Tibial nerve (tissue), 4 donors: ENCODE results near the gene PTGES2.

Experiments used
- CTCF ChIP-seq, 5 experiments: fragments of 200-600 bp in 3 of 5; fragments of 450-650 bp in 2 of 5; sonication (generic) in 3 of 5; IDR thresholded peaks; one replicate each; pipeline ENCODE4 v1.5.1; 2016 to 2019; ENCODE audit warnings: antibody characterized with exemption in 5 of 5, mild to moderate bottlenecking in 3 of 5, moderate library complexity in 2 of 5
- EP300 ChIP-seq, 2 donors: sonication (generic); formaldehyde crosslinking; IDR thresholded peaks; one replicate each; pipeline ENCODE4 v1.6.1; 2017; ENCODE audit warnings: antibody characterized with exemption in 2 of 2, mild to moderate bottlenecking in 1 of 2
- POLR2A ChIP-seq, 2 donors: fragments of 450-650 bp; IDR thresholded peaks; one replicate each; pipeline ENCODE4 v1.6.1; 2017; ENCODE audit warnings: antibody characterized with exemption in 2 of 2, mild to moderate bottlenecking in 2 of 2, moderate library complexity in 2 of 2

GRCh38 chr9:128167209-128167608 lies 39.7 kb upstream of the PTGES2 start:
- TF ChIP-seq CTCF (IDR thresholded peaks at IDR 0.05) (no peak), POLR2A (IDR thresholded peaks at IDR 0.05) (no peak), EP300 (IDR thresholded peaks at IDR 0.05) (no peak)
